ENCODE results near the gene GNGT1. TPM values are rescaled to one million over a fixed set of nuclear protein-coding genes. Genes with fewer than 3 reads are reported as not detected.

The GNGT1 gene
- total RNA-seq, 4 donors from 2014 or later: not detected

DNA sequence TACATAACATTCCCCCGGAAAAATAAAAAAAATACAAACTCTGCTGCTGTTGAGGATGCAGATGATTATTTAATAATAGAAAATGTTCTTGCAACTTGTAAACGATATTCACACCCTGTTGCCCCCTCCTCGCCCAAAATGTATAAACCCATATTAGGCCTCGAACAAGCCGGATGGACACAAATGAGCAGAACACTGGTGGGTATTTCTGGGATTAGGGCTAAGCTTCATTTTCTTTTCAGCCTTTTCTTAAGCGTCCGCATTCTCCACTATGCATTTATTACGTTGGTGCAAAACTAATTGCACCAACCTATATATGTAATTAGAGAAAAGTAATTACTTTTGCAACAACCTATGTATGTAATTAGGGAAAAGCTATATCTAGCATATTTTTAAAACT, 14.8 kb downstream of the GNGT1 start:
- Histone ChIP-seq H3K4me3 (peak overlapping the region; percentile 58 to 68 (median 63)), H3K36me3 (no peaks in the 10 kb centered on the region), H3K4me1 (peaks cover 5 to 15% of the 10 kb centered on the region in 2 donors), H3K9me3 (no peaks in the 10 kb centered on the region), H3K27ac (peak overlapping the region; percentile 76 to 85 (median 82)), H3K27me3 (peaks cover 3 to 19% (median 10%) of the 10 kb centered on the region in 3 donors)
- no peak for DNase-seq
- in situ Hi-C loops (cut with MboI; ENCODE audit: low sequenced_read_pairs in 4 of 4): no loop called here
- intact Hi-C loops (cut with DNase I; ENCODE audit: low total_unique reads): loop anchor here (10.0 kb wide), 1 partner anchor 374 kb away; no protein-coding TSS in a partner anchor
- no peak for TF ChIP-seq POLR2A (IDR thresholded peaks at IDR 0.05)
- TF ChIP-seq CTCF (IDR thresholded peaks at IDR 0.05 in 4 of 5, conservative IDR thresholded peaks at IDR 0.05 in 1 of 5): no peak
- no peak for ATAC-seq

- TF ChIP-seq CTCF (IDR thresholded peaks at IDR 0.05 in 4 of 5, conservative IDR thresholded peaks at IDR 0.05 in 1 of 5): no peak
- TF ChIP-seq POLR2A (IDR thresholded peaks at IDR 0.05): peak; percentile 21 to 40
- H3K4me1 ChIP-seq: peaks cover 5 to 15% of the 10 kb centered on the region in 2 donors
- peak within 1 kb of the TSS; percentile 76 to 85 (median 82) for H3K27ac ChIP-seq
- no peaks in the 10 kb centered on the region for H3K9me3 ChIP-seq
- H3K36me3 ChIP-seq: no peaks in the 10 kb centered on the region
- intact Hi-C loops (cut with DNase I; ENCODE audit: low total_unique reads): loop anchor here (2.0 to 10.0 kb wide), 2 partner anchors 83 to 373 kb away; partner anchors contain the start of gene BET1
- in situ Hi-C loops (cut with MboI; ENCODE audit: low sequenced_read_pairs in 4 of 4): no loop called here
- DNase-seq: peak; percentile 27 to 44
- H3K4me3 ChIP-seq: peak within 1 kb of the TSS; percentile 58 to 68 (median 63)
- peak; percentile 69 to 72 for ATAC-seq
- H3K27me3 ChIP-seq: peaks cover 3 to 19% (median 10%) of the 10 kb centered on the region in 3 donors
Measured at GRCh38 chr7:93921607-93922566, 15.5 kb downstream of the GNGT1 start, which contains the start of gene GNG11. Gene GNG11 (plus strand): TSS chr7:93921735. CDS start chr7:93922138, 403 bp downstream.

DNA sequence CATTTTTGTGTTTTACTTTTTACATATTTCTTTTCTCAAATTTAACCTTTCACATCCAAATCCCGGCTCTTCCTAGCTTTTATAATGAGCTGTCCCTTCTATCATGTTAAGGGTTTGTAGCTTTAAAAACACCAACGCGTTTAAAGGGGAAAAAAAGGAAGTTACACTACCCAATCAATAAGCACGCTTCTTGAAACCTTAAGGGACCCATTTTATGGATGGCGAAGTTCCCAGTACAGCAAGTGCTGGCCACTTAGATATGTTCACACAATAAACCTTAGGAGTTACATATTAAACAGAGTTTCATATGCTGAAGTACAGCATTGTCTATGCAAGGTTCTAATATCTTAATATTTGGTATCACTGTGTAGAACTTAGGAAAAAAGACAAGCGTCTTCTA, 16.9 kb downstream of the GNGT1 start:
- in situ Hi-C loops (cut with MboI; ENCODE audit: low sequenced_read_pairs in 4 of 4): no loop called here

GRCh38 chr7:93923942-93924341, 17.6 kb downstream of the GNGT1 start:
- in situ Hi-C loops (cut with MboI; ENCODE audit: low sequenced_read_pairs in 4 of 4): no loop called here
- no peak for DNase-seq
- peaks cover 3 to 19% (median 10%) of the 10 kb centered on the region in 3 donors for H3K27me3 ChIP-seq
- intact Hi-C loops (cut with DNase I; ENCODE audit: low total_unique reads): loop anchor here (2.0 to 10.0 kb wide), 2 partner anchors 81 to 371 kb away; partner anchors contain the start of gene BET1
- no peak for TF ChIP-seq CTCF (IDR thresholded peaks at IDR 0.05 in 4 of 5, conservative IDR thresholded peaks at IDR 0.05 in 1 of 5)
- no peak for TF ChIP-seq POLR2A (IDR thresholded peaks at IDR 0.05)
- no peaks in the 10 kb centered on the region for H3K36me3 ChIP-seq
- no peaks in the 10 kb centered on the region for H3K9me3 ChIP-seq
- H3K27ac ChIP-seq: peak overlapping the region; percentile 76 to 85 (median 82)
- H3K4me1 ChIP-seq: peaks cover 8 to 19% of the 10 kb centered on the region in 2 donors
- ATAC-seq: no peak
- peak overlapping the region; percentile 58 to 68 (median 63) for H3K4me3 ChIP-seq

More for the DNA sequence above, 16.9 kb downstream of the GNGT1 start:
- TF ChIP-seq CTCF (IDR thresholded peaks at IDR 0.05 in 4 of 5, conservative IDR thresholded peaks at IDR 0.05 in 1 of 5): no peak
- TF ChIP-seq POLR2A (IDR thresholded peaks at IDR 0.05): peak in 1 of 2 donors; percentile 15
- peaks cover 3 to 19% (median 10%) of the 10 kb centered on the region in 3 donors for H3K27me3 ChIP-seq
- H3K4me3 ChIP-seq: peak overlapping the region; percentile 58 to 68 (median 63)
- ATAC-seq (no peak), DNase-seq (no peak)
- intact Hi-C loops (cut with DNase I; ENCODE audit: low total_unique reads): loop anchor here (2.0 to 10.0 kb wide), 2 partner anchors 82 to 372 kb away; partner anchors contain the start of gene BET1
- H3K4me1 ChIP-seq: peaks cover 8 to 19% of the 10 kb centered on the region in 2 donors
- H3K36me3 ChIP-seq: no peaks in the 10 kb centered on the region
- H3K9me3 ChIP-seq: no peaks in the 10 kb centered on the region
- H3K27ac ChIP-seq: peak overlapping the region; percentile 76 to 85 (median 82)

All from gastrocnemius medialis (tissue), 4 donors.